Stimulated activated CD8-positive, alpha-beta memory T cell treated with anti-CD3 and anti-CD28 coated beads, Interleukin-12 subunit alpha, Interleukin-12 subunit beta, amount 100 ng/mL, for 1 hour (primary cell): Measurements from ENCODE around the gene XCL1.

Source experiments
- DNase-seq: peaks from one replicate; pipeline ENCODE4 v3.0.0-alpha.2; 2020; ENCODE audit warnings: low read depth

Gene XCL1

DNA sequence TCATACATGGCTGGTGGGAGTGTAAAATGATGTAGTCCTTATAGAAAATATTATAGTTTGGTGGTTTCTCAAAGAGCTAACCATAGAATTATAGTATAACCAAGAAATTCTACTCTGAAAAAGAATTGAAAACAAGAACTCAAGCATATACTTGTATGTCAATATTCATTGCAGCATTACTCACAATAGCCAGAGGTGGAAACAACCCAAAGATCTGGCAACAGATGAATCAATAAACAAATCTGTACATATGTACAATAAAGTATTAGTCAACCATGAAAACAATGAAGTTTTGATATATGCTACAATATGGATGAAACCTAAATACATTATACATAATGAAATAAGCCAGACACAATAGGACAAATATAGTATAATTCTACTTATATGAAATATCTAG lies 29.7 kb downstream of the XCL1 start:
- DNase-seq: no peak

DNA sequence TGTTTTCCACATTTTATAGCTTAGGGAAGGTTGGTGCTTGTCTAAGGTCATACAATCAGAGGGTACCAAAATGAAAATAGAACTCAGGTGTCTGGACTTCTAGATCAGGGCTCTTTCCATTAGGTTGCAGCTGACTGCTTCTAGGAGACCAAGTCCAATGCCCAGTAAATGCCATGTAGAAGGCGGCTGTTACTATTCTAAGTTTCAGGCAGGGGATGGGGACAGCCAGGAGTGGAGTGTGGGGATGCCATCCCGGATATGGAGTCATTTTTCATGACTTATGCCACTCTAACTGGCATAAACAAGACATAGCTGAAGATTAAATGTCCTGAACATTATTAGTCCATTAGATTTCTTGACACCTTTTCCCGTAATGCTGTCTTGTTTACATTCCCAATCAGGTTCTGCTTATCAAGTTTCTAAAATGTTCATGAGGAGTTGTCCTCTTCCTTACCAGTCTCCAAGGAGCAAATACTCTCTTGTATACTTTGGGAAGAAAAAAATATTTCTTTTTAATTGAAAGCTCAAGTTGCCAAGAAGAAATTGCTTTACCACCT lies 31.5 kb downstream of the XCL1 start:
- DNase-seq: no peak

DNA sequence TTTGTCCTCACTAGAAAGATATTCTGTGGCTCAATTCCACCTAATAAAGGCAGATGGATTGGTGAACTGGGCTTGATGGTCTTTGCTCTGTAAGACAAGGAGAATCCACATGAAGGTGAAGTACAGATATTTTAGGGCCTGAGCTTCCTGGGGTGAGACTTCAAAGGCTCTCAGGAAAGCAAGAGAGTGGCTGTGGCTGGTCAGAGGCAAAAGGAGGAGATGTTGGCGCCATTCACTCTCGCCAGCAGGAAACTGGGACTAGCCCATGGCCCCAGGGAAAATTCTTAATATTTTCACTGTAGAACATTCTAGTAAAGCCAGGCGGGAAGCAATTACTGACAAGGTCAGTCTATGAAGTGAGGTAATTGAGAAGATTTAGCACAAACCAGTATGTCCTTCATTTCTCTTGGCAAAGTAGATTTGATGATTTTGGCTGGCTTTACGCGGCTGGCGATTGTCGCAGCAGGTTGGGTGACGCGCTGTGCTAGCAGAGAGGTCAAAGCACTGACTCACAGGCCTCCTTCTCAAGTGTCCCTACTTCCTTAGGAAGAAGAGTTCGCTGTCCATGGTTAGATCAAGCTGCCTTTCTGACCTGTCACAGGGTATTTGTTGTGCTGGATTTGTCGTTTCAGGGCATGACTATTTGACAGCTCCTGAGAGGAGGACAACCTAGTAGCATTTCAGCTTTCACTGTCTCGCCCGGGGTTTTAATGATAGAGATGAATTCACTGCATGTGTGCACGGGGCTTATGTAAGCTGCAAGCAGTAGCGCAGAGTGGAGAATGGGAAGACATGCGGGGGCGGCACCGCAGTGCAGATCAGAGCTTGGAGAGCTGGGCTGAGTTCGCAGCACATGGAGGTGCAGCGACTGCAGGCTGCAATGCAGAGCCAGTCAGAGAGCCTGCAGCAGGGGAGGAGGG lies 32.7 kb downstream of the XCL1 start:
- DNase-seq: no peak

DNA sequence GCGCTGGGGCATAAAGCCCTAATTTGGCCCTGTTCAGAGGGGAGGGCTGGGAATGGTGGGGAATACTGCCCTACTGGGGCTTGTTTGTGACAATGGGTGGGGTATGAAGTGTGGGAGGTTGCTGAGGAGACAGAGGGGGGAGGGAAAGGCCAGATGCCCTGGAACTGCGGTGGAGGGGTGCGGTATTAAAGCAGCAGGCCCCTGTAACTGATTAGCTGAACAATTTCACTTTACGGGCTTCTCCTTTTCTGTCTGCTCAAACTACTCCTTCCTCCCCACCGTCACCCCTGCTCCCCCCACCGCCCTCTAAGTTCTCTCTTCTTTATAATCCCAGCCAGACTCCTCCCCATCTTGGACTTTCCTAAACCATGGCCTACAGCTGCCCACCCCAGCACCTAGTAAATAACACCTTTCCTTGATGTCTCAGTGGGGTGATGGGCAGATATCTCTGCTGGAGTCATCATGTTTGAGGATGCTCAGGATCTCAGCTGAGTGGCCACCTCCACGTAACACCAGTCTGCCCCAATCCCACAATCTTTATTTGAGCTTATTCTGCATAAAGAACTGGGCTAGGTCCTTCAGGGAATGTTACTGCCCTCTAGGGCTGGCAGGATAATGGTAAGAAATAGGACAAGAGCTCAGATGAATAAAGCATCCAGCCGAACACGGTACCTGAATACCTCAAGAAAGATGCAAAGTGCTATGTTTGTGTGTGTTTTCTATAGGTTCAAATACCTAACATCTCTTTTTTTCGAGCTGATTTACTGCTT lies 33.5 kb downstream of the XCL1 start:
- no peak for DNase-seq

DNA sequence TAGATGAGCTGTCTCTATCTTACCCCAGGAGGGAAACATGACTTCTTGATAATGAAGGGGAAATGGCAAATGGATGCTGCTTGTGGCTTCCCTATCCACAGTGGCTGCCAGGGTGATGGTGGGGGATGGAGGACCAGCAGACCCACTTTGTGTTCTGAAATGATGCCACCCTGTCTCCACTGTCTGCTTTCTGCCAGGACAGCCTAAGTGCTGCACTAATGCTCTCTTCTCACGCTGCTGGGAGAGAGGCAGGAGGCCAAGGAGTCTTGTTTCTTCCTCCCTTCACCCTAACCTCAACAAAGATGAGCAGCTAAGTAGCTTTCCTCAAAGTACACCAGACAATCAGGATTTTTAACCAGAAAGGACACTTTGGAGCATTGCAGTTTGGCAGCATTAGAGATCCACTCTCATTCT lies 36.6 kb downstream of the XCL1 start:
- DNase-seq: no peak

DNA sequence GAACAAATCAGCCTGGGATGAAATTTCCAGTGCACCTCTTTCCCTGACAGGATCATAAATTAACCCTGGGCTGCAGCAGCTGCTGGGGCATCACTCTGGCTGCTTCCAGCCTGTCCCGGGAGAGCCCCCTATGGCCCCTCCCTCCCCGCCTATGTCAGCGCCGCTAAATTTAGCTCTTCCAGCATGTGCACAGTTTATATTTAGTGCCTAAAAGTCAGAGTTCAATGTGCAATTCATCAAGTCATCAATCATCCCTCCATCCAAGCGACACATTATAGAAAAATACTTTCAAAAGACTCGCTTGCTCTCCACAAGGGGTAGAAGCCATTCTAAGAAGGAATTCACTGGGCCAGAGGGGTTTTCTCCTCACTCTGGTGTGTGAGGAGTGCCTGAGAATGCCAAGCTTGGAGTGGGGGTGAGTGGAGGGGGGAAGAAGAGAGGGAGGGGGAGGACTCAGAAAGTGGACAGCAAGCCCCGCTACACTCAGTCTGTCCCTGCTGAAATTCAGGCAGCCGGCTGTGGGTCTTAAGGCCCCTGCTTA lies 37.4 kb downstream of the XCL1 start:
- DNase-seq: no peak

DNA sequence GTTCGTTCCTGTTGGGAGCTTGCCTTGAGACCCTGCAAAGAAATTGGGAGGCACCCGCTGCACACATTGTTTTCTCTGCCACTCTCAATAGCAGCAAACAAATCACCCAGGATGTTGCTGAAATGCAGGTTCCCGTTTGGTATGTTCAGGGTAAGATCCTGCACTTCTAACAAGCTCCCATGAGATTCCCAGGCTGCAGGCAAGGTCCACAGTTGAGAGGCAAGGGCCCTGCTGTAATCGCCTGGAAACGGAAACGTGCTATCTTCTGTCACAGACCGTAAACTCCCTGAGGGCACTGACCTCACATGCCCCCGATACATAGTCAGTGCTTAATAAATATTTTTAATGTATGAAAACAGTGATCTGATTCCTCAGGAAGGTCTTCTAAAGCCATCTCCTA lies 37.8 kb downstream of the XCL1 start:
- DNase-seq: no peak

DNA sequence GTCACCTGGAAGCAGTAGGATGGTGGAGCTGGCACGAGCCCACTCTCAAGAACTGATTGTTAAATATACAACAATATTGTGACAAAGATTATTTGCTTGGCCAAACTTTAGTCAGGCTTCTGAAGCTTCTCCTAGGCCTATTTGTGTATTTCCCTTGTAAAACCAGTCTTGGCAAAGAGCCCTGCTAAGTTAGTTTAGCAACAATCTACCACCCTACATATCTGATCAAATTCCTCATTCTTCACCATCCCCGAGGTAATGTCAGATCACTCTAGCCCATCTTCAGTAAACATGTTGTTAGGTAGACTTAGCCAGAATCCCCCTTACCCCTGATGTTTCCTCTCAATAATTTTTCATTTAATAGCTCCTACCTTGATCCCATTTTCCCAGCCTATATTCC lies 39.6 kb downstream of the XCL1 start:
- DNase-seq: no peak

DNA sequence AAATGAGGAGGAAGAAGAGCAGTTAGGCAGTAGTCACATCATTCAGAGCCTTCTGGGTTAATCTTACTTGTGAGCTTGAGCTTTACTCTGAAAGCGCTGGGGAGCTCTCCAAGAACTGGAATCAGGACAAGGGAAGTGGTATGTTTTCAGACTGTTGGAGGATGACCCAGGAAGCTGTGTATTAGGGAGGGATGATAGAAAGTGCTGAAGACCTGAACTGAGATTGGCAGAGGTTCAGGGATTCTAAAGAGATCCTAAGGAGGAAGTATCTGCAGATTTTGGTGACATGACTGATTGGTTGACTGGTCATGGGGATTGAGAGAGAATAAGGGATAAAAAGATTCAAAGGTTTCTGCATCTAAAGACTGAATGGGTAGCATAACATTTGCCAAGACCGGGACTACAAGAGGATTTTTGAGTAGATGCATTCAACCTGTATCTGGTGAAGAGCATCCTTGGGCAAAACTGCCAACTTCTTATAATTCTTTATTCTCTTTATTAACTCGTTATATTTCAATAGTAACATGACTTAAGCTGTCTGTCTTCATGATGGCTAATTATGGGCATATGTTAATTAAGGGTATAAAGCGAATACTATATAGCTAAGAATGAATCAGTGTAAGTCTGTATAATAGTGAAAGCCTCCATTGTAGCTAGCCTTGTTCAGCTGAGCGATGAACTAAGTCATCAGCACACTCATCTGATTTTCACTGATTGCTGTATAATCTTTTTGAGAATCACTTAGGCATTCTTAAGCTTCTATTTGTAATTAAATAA lies 41.8 kb downstream of the XCL1 start:
- no peak for DNase-seq

DNA sequence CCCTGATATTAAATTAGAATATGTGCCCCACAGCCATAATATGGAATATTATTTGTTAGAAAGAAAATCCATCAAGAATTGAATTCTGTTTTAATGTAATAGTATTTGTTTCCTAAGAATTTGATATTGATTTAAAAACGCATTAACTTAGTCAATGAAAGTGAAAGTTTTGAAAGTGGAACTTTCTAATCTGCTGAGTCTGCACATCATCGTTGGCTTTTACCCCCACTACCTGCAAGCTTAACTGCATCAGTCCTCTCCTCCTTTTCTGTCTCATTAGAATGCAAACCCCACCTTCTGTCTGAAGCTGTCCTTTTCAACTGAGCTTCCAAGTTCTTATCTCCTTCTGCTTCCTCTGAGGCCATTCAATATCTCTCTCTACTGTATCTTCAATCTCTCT lies 42.5 kb downstream of the XCL1 start:
- DNase-seq: no peak

DNA sequence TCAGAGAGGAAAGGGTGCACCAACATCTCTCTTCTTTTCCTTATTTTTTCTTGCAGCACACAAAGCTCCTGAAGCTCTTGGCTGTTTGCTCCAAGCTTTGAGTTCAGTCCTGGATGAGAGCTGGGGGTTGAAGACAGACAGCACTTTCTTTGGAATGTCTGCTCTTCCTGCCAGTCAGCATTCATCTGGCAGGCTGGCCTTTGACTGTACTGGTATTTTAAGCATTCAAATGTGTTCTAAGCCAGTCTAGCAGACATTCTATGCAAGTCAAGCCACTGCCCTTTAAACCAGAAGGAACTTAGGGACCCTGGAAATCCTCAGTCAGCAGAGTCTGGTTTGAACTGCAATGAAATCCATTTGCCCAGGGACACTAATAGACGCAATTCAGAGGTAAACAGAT lies 45.0 kb downstream of the XCL1 start:
- DNase-seq: no peak

DNA sequence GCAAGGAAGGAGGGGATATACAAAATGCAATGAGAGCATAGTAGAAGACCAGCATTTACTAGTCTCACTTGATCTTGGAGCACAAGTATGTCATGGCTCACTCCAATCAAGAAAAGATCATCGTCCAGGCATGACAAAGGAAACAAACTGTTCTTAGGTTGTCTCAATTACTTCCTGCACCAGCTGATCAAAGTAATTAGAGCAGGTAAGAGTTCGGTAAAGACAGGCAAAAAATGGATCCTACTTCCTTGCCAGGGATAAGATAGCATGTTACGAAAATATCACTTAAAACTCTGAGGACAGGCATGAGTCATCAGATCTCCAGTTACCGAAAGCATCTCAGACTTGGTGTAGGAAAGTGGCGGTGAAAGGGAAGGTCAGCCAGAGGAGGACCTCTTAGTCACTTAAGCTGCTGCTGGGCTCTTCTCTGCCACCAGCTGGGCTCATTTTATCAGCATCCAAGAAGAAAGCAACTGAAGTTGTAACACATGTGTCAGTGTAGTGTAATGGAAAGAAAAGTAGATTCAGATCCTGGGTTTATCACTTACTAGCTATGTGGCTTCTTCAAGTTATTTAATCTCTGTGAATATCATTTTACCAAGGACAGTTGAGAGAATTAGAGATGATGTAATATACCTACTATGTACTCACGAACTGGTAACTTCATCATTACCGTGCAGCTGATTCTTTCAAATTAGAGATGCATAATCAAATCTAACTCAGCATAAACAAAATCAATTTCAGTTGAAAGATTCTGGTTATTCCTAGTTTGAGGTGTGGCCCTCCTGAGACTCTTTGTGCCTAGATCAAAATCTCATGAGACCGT lies 46.8 kb downstream of the XCL1 start:
- no peak for DNase-seq

DNA sequence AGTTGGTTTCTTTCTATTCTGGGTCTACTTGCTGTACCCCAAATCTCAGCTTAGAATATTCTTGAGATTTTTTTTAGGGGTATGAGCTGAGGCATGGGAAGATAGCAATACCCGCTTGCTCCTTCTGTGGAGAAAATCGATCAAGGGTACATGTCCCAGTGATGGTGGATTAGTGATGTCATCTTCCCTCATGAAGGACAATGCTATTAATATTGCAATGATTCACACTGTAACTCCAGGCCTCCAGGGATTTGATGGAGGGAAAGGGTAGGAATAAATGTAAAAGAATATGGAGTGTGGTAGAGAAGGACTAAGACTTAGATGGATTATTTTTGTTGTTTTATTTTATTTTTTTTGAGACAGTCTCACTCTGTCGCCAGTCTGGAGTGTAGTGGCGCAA lies 47.4 kb downstream of the XCL1 start:
- no peak for DNase-seq

DNA sequence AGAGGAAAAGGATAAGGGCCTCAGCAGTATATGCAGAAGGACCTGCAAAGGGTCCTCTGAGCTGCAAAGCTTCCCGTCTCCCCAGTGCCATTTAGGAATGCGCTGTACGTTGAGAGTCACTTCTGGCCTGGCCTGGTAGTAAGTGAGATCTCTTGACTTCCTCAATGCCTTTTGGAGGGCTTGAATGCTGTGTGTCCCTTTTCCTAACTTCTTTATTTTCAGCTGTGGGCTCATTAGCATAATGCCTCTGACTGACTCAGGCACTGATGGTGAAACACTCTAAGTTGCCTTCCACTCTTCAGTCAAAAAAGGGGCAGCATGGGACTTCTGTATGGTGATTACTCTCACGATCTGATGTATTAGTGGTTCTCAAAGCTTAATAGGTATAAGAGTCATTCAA lies 49.9 kb downstream of the XCL1 start:
- no peak for DNase-seq

DNA sequence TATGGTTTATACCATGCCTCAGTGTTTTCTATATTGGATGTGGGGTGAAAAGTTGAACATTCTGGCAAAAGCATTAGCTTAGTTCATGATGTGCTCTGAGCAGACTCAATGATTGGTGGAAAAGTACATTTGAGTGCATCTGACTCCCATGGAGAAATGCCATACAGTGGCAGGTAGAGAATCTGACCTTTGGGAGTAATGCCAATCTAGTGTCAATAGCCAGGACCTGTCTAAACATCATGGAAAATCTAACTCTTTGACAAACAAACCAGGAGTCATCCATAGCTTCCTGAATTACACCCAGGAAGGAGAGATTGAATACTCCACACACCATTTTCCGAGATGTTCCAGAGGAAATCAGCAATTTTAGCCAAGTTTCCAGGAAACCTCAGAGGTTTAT lies 51.0 kb downstream of the XCL1 start:
- no peak for DNase-seq

DNA sequence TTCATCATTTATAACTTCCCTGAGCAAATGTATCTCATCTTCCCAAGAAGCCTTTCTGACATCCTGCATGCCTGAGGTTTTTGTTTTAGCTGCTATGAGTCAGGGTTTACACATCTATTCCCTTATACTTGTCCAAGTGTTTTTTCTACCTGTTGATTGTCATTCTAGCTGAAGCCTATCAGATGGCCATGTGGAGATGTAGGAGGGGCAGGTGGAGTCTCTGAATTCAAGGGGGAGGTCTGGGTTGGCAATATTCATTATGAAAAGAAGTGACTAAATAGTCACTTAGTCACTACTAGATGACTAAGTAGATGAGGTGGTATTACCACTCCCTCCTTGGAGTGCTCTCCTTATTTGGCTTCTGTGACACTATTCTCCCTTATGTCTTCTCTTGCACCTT lies 52.4 kb downstream of the XCL1 start:
- DNase-seq: no peak

DNA sequence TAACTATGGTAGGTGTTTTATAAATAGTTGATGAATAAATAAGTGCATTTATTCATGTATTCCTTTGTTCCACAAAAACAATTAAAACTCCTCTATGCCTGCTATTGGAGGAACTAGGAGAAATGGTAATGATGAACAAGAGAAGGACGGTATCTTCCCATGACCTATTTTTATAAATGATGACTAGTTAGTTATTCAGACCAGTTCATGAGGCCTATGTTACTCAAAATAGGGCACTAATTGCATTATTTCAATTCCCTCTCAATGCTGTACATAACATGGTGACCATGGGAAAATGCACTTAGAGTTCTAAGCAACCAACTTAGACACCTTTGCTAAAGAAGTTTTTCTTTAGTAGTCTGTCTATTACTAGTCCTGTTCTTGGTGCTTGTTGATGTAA lies 53.1 kb downstream of the XCL1 start:
- no peak for DNase-seq
